Measurements from ENCODE around the gene CD79A.
"Not testable (repeated sequence)": the region's sequence is repeated elsewhere in the genome, so short reads cannot be mapped to it uniquely, and the experiment has no call there.

Gene CD79A

DNA sequence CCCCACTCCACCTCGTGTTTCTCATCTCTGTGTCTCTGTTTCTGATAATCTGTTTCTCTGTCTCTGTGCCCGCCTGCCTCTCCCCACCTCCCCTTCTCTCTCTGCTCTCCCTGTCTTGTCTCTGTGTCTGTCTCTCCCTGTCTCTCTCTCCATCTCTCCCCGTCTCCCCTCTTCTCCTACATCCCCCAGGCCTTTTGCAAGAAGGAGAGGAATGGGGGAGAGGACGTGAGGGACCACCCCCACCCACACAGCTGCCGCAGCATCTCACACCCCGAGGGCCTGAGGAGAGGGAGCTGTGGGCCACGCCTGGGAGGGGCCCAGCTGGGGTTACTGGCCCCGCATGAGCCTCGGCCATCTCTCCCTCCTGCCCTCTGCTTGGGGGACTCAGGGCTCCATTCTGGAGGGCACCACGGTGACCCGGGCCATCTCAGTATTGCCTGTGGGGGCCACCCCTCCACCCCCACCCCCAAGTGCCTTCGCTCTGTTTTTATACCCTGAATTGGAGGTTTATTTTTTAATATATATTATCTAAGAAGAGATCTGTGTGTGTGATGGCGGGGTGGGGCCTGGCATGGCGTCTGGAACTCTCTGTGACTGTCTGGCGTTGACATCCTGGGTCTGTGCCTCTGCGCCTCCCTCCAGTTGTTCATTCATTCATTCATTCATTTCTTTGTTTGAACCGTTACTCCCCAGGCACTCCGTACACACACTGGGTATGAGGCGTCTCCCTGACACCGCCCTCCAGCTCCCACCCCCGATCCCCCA is 30.0 kb downstream of the CD79A start:
- no peak for DNase-seq

DNA sequence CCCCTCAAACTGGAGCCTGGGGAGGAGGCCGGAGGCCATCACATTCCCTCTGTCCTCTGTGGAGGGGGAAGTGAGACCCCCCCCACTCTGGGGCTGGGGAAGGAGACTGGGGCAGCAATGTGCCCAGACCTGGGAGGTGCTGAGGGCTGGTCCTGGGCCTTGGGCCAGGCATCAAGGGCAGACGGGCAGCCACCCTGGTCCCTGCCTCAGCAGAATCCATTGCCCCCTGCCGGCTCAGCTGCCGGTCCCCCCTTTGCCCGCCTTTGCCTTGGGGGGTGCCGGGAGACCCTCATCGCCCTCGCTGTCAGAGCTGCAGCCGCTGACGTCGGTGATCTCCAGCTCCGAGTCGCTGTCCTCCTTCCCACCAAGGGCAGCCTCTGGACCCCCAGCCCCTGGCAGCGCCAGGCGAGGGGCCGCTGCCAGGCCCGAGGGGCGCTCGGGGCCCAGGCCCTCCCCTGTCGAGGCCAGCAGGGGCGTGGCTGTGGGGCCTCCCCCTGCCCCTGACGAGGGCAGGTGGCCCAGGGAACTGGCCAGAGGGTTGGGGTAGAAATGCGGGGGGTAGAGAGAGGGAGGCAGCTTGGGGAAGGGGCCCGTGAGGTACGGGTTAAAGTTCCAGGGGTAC is 31.0 kb downstream of the CD79A start:
- DNase-seq = no peak

GRCh38 chr19:41908724-41909464 is 31.8 kb downstream of the CD79A start:
- no peak for DNase-seq

- DNase-seq = no peak
Measured at GRCh38 chr19:41909706-41910105, 32.6 kb downstream of the CD79A start.

DNA sequence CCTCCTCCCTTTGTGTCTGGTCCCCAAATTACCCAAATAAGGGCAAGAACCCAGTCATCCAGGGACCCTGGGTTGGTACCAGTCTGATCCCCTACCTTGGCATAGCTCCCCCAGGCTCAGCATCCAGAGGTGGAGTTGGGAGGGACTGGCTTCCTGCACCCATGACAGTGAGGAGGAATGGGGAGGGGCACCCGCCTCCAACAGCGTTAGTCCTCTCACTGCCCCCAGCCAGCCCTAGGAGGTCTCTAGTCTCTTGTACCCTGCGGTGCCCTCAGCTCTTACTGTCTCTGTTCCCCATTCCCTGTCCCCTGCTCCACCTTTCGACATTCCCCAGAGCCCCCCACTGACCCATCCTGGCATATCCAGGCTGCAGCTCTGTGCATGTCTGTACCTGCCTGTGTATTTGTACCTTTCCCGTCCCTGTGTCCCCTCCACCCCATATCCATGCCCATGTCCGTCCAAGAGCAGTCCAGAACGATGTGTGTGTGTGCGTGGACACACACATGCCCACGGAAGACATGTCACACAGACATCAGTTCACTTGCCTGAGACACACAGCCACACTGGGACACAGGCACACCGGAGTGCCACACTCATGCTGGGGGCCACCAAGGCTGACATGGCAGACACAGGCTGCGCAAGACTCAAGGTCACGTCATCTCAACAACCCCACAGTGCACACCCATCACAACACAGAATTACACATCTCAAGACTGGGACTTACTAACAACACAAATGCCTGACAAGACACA is 33.3 kb downstream of the CD79A start:
- no peak for DNase-seq

DNA sequence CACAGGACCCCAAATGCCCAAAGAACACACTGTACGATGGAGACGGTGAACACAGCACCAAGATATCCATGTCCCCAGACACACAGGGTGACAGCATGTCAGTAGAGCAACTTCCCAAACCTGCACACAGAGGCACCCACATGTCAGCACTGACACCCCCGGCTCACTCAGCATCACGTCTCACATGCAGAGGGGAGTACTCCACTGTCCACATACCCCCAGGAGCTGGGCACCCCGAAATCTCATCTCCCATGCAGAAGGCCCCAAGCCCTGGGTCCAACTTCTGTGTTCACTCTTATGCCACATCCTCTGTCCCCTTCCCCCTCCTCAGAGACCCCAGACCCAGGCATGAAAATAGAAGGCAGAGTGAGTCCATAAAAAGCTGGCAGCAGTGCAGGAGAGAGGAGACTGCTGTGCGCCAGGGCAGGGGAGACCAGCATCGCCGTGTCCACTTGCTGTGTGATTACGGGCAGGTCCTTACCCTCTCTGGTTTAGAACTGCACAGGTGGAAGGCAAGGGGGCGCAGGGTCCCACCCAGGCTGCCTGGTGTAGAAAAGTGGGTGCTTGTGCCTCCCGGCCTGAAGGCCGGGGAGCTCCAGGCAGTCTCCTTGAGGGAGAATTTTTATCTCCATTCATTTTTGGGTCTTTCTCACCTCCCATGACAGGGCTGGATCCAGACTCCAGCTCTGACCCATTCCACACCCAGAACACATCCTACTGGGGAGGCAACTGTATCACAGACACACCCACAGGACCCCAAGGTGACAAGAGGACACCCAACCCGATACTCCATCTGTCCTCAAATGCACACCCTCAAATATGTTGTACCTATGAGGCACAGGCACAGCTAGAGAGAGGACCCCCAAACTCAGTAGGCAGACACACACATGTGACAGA is 34.2 kb downstream of the CD79A start:
- DNase-seq = no peak

DNA sequence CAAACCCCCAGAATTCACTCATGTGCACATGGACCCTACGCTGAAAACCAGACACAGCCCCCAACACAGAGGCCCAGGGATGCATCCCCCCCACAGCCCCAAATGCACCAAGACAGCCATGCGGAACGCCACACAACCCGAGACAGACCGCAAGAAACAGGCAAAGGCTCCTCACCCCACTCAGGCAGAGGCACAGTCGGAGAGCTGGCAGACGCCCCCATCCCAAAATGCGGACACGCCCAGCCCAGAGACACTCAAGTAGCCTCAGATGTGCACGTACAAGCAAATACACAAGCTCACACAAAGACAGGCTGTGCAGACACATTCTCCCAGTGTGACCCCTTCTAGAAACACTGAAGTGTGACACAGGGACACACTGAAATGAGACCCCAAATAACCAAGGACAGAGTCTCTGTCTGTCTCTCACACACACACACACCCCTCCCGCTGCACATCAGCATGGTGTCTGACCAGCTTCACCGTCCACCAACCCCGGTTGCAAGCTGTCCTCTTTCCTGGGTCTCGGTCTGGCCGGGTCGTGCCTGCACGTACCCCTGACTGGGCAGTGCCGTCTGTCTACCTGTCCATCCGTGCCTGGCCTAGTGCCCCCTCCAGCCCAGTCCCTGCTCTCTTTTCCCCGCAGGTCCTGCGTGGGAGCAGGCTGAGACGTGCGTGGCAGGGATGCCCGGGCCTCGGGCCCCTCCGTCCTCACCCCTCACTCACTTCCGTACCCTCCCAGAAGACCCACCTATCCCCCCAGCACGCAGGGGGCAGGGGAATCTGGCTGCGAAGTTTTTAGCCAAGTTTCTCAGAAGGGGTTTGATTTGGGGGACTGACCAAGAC is 35.0 kb downstream of the CD79A start:
- DNase-seq = no peak

- no peak for DNase-seq
Measured at GRCh38 chr19:41912899-41913537, 35.9 kb downstream of the CD79A start.

DNA sequence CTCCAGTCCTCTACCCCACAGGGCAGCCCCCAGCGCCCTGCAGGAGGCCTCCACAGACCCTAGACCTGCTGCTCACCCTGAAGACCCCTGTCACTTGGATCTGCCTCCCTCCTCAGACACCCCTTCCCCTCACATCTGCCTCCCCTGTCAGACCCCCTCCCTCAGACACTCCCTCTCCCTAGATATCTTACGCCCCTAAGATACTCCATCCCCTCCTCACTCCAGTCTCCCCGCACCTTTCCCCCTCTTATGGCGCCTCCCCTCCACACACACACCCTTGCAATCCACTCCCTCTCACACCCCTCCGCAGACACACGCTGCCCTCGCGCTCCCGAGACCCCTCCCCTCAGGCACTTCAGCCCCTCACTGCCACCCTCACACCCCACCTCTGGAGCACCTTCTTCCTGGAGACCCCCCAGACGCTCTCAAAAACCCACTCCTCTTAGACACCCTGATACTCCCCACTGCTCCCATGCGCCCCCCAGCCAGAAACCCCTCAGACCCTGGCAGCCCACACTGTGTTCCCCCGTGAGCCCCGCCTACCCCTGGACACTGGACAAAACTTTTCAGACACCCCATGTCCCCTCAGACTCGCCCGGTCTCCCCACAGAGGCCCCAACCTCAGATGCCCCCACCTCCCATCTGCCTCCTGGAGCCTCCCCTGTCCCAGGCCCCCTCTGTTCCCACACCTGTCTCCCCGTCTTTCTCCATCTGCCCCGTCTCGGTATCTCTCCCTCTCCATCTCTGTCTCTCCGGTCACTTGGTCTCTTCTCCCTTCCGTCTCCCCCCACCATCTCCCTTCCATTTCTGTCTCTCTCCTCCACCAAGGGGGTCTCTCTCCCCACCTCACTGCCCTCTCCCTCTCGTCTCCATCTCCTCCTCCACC is 36.7 kb downstream of the CD79A start:
- DNase-seq = no peak

DNA sequence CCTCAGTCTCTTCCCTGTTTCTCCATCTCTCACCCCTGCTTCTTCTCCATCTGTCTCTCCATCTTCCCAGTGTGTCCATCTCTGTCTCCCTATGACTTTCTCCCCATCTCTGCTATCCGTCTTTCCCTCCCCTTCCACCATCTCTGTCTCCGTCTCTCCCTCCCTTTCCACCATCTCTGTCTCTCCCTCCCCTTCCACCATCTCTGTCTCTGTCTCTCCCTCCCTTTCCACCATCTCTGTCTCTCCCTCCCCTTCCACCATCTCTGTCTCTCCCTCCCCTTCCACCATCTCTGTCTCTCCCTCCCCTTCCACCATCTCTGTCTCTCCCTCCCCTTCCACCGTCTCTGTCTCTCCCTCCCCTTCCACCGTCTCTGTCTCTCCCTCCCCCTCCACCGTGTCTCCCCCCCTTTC is 37.4 kb downstream of the CD79A start:
- DNase-seq = not testable (repeated sequence)

GRCh38 chr19:41915021-41915775 is 38.1 kb downstream of the CD79A start:
- DNase-seq = no peak

GRCh38 chr19:41915776-41916414 is 38.8 kb downstream of the CD79A start:
- no peak for DNase-seq

- no peak for DNase-seq
Measured at GRCh38 chr19:41917676-41918075, 40.6 kb downstream of the CD79A start.

DNA sequence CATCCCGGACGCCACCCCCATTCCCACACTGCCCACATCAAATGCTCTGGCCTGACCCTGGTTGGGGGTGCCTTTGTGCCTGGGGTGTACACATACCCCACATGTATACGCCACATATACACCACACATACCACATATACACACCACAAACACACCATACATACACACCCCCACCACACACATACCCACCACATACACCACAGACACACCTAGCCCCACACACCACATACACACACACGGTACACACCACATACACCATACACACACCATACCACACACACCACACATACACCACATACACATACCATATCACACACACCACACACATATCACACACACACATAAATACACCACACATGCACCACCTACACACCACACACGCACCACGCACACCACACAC is 41.0 kb downstream of the CD79A start:
- no peak for DNase-seq

GRCh38 chr19:41918653-41919244 is 41.7 kb downstream of the CD79A start:
- DNase-seq = no peak

DNA sequence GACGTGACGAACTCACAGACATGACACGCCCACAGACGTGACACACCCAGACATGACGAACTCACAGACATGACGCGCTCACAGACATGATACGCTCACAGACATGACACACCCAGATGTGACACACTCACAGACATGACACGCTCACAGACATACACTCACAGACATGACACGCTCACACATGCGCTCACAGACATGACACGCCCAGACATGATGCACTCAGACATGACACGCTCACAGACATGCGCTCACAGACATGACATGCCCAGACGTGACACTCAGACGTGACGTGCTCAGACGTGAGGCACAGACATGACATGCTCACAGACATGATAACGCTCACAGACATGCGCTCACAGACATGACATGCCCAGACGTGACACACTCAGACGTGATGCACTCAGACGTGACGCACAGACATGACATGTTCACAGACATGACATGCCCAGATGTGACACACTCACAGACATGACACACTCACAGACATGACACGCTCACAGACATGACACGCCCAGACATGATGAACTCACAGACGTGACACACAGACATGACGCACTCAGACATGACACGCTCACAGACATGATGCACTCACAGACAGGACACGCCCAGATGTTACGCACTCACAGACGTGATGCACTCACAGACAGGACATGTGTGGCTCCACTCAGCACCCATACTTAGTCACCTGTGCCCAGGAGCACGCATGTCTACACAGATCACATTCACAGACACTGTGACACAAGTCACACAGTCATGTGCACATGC is 43.1 kb downstream of the CD79A start:
- no peak for DNase-seq
